GM10266 (cell line): ENCODE data around the gene ILRUN.
"Not testable (repeated sequence)": the region's sequence is repeated elsewhere in the genome, so short reads cannot be mapped to it uniquely, and the experiment has no call there.

ENCODE experiments used
- DNase-seq: peaks from one replicate; pipeline ENCODE4 v3.0.0; 2012; ENCODE audit errors: extremely low spot score
- TF ChIP-seq, protein P1 (sequence below): IDR thresholded peaks from 2 replicates; pipeline ENCODE4 v1.5.1; 2012; ENCODE audit warnings: mild to moderate bottlenecking, low read depth; ENCODE audit not compliant: control insufficient read depth, insufficient read depth; ENCODE audit errors: missing control alignments

The ILRUN gene

GRCh38 chr6:34652263-34652662 lies 44.3 kb downstream of the ILRUN start:
- TF ChIP-seq, protein P1, sequence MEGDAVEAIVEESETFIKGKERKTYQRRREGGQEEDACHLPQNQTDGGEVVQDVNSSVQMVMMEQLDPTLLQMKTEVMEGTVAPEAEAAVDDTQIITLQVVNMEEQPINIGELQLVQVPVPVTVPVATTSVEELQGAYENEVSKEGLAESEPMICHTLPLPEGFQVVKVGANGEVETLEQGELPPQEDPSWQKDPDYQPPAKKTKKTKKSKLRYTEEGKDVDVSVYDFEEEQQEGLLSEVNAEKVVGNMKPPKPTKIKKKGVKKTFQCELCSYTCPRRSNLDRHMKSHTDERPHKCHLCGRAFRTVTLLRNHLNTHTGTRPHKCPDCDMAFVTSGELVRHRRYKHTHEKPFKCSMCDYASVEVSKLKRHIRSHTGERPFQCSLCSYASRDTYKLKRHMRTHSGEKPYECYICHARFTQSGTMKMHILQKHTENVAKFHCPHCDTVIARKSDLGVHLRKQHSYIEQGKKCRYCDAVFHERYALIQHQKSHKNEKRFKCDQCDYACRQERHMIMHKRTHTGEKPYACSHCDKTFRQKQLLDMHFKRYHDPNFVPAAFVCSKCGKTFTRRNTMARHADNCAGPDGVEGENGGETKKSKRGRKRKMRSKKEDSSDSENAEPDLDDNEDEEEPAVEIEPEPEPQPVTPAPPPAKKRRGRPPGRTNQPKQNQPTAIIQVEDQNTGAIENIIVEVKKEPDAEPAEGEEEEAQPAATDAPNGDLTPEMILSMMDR = no peak
- DNase-seq = no peak

GRCh38 chr6:34650823-34651222 lies 45.7 kb downstream of the ILRUN start:
- TF ChIP-seq, protein P1 = no peak

GRCh38 chr6:34650232-34650631 lies 46.3 kb downstream of the ILRUN start:
- DNase-seq = not testable (repeated sequence)

More at GRCh38 chr6:34650823-34651222, 45.7 kb downstream of the ILRUN start:
- DNase-seq = no peak

DNA sequence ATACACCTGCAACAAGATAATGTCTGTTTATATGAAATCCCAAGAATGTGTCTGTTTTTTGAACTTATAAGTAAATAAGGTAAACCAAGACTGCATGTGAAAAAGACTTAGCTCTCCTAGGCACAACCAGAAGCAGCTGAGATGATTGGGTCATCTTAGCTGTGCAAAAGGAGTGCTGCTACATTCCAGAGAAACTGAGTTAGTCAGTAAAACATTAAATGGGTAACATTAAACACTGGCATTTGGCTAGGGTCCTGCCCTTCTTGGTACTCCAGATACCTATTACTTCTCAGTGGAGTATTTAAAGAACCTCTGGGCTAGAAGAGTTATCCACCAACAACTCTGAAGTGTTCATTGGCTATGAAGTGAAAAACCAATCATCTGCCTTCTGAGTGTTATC lies 47.8 kb downstream of the ILRUN start:
- TF ChIP-seq, protein P1 = no peak
- DNase-seq = no peak
